GM08714 (cell line): ENCODE data around the gene LRRC26.
"Not testable (repeated sequence)": the region's sequence is repeated elsewhere in the genome, so short reads cannot be mapped to it uniquely, and the experiment has no call there.

ENCODE experiments used
- H3K4me3 ChIP-seq: fragments of 200-500 bp; sonication (Bioruptor generic); 2 replicates; pipeline ENCODE4 v1.5.1; 2014; ENCODE audit warnings: mild to moderate bottlenecking, low read length, inconsistent platforms
- ZNF274 ChIP-seq: IDR thresholded peaks from 2 replicates; pipeline ENCODE4 v1.6.1; 2012; ENCODE audit warnings: mild to moderate bottlenecking, low read depth, low read length

LRRC26 gene

DNA sequence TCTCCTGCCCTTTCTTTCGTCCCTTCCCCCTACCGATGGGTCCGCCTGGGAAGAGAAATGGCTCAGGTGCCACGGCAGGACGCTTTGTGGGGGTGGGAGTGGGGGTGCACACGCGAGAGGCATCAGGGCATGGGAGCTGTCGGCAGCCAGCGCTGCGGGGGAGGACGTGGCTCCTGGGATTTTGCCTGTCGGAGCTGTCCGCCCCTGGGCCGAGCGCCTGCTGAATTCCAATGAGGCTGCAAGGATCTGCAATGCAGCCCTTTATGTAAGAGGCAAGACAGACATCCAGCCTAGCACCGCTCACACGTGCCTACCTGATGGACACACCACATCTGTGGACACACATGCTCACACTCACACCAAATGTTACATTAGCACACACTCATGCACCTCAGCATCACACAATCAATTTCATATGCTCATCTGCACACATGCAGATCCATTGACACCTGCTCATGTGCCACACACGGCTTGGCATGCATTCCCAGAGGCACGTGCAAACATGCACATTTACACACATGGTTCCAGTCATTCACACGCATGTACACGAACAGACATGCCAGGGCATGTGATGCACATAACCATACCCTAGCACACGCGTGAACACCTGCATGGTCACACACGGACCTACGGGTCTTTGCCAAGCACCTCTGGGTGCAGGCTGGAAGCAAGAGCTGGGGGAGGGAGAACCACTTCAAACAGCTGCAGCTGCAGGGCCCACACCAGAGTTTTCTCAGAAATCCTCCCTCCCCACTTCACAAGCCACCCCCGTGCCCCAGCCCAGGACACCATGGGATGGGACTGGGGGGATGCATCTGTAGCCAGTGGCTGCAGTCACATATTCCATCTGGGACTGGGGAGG lies 29.5 kb downstream of the LRRC26 start:
- no peak for TF ChIP-seq ZNF274
- no peak overlapping the region for H3K4me3 ChIP-seq

DNA sequence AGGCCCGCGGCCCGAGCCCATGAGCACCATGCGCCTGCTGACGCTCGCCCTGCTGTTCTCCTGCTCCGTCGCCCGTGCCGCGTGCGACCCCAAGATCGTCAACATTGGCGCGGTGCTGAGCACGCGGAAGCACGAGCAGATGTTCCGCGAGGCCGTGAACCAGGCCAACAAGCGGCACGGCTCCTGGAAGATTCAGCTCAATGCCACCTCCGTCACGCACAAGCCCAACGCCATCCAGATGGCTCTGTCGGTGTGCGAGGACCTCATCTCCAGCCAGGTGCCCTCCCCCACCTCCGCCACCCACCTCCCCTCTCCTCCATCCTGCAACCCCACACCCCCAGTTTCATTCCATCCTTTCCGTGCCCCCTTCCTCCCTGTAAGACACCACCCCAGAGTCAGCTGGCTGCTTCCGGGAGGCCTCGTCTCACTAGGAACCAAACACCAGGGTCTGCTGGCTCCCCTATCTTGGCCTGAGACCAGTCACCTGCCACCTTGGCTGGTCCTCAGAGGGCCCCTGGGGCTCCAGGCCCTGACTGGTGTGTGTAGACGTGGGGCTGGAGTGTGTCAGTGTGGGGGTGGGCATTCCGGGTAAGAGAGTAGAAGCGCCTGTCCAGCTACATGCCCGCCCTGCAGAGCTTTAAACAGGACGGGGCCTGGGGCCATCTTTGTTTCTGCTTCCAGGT lies 30.2 kb downstream of the LRRC26 start:
- no peak for TF ChIP-seq ZNF274
- H3K4me3 ChIP-seq = no peak overlapping the region

DNA sequence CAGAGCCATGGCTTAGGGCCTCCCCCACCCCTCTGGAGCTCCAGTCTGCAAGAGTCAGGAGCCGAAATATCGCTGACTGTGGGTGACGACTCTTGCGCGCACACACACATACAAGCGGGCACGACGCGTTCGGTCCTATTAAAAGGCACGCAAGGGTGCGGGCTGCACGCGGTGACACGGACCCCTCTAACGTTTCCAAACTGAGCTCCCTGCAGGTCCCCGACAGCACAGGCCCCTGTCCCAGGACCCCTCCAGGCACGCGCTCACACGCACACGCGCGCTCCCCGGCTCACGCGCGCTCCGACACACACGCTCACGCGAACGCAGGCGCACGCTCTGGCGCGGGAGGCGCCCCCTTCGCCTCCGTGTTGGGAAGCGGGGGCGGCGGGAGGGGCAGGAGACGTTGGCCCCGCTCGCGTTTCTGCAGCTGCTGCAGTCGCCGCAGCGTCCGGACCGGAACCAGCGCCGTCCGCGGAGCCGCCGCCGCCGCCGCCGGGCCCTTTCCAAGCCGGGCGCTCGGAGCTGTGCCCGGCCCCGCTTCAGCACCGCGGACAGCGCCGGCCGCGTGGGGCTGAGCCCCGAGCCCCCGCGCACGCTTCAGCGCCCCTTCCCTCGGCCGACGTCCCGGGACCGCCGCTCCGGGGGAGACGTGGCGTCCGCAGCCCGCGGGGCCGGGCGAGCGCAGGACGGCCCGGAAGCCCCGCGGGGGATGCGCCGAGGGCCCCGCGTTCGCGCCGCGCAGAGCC lies 31.0 kb downstream of the LRRC26 start, which contains the start of gene GRIN1:
TSS of gene GRIN1 (plus strand) at position 433 of the 746 bp plus-strand sequence. CDS start 333 bp downstream, outside the sequence.
- TF ChIP-seq ZNF274 = no peak
- no peak within 1 kb of the TSS for H3K4me3 ChIP-seq

DNA sequence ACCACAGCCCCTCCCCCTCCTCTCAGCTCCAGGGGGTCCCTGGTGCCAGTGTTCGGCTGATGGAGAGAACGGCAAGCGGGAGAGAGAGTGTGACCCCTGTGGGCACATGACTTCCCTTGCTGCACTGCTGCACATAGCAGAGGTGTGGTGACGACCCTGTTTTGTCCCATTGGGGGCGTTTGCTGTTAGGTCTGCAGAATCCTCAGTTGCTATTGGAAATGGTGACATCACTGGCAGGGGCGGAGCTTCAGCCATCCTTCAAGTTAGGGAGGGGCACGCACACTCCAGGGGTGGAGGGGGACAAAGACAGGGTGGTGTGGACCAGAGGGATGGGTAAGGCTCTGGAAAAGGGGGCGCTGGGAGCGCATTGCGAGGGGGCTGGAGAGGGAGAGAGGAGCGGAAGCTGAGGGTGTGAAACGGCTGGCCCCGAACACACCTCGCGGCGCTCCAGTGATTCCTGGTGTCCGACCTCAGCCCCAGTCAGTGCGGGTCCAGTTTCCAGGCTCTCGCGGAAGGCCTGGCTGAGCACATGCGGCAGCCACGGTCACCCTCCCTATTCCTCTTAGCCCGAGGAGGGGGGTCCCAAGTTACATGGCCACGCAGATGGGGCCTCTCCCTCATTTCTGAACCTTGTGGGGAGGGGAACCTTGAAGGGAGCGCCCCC lies 31.7 kb downstream of the LRRC26 start:
- no peak overlapping the region for H3K4me3 ChIP-seq
- no peak for TF ChIP-seq ZNF274

DNA sequence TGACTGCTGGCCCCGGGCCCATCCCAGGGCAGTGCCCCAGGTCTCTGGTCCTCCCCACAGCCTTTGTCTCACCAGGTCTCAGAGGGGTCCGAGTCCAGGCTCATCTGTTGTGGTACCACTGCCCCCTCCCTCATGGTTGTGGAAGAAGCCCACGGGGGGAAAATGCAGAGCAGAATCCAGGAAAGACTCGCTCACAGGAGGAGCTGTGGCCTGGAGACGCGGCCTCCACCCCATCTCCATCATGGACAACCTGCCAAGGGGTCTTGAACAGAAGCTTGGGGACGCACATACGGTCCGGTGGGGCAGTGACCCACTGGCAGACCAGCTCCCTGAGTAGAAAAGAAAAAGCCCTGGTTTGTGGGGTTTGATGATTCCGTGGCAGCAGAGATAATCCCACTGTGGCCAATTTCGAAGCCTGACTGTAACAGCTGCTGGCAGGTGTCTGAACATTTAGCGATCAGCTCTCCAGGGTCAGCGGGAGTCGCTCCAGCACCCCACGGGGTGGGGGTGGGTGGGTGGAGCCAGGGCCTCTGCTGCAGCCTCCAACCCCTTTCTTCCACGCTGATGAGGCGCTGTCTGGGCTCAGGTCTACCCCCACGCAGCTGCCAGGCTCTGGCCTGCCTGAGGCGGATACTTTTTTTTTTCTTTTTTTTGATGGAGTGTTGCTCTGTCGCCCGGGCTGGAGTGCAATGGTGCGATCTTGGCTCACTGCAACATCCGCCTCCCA lies 32.8 kb downstream of the LRRC26 start:
- TF ChIP-seq ZNF274 = no peak
- H3K4me3 ChIP-seq = no peak overlapping the region

DNA sequence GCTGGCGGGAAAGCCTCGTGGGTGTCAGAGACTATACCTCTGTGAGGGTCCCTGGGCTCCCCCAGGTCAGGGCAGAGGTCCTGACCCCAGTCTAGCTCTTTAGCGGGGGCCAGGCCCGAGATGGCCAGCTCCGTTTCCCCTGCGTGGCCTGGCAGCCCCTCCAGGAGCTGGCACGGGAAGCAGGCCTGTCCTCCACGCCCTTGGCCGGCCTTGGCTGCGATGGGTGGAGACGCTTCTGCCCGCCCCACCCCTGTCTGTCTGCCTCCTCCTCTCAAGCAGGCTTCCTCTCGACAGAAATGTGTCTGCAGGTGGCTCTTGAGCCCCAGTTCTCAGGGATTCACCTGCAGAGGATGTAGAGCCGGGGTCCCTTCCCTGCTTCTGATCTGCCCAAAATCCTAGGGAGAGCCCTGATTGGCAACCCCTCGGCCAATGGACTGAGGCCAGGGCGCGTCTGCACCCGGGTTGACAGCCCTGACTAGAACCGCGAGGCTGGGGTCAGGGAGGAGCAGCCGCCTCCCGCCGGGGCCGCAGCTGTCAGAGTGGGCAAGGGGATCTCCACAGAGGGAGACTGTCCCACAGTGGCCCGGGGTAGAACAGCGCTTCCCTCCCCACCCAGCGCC lies 33.5 kb downstream of the LRRC26 start:
- no peak for TF ChIP-seq ZNF274
- H3K4me3 ChIP-seq = no peak overlapping the region

DNA sequence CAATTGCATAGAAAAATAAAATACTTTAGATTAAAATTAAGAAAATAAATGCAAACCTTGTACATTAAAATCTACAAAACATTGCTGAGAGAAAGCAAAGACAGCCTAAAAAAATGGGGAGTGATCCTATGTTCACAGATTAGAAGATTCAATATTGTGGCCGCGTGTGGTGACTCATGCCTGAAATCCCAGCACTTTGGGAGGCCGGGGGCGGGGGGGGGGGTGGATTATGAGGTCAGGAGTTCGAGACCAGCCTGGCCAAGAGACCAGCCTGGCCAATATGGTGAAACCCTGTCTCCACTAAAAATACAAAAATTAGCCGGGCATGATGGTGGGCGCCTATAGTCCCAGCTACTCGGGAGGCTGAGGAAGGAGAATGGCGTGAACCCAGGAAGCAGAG lies 34.7 kb downstream of the LRRC26 start:
- H3K4me3 ChIP-seq = not testable (repeated sequence)

DNA sequence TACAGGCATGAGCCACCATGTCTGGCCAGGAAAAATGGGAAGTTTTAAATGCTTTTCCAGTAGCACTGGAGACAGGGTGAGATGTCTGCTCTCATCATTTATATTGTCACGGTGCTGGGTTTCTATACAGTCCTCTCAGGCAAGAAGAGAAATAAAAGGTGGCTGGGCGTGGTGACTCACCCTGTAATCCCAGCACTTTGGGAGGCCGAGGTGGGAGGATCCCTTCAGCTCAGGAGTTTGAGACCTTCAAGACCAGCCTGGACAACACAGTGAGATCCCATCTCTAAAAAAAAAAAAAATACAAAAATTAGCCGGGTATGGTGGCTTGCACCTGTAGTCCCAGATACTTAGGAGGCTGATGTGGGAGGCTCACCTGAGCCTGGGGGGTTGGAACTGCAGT lies 35.7 kb downstream of the LRRC26 start:
- no peak for TF ChIP-seq ZNF274
- H3K4me3 ChIP-seq = no peak overlapping the region

DNA sequence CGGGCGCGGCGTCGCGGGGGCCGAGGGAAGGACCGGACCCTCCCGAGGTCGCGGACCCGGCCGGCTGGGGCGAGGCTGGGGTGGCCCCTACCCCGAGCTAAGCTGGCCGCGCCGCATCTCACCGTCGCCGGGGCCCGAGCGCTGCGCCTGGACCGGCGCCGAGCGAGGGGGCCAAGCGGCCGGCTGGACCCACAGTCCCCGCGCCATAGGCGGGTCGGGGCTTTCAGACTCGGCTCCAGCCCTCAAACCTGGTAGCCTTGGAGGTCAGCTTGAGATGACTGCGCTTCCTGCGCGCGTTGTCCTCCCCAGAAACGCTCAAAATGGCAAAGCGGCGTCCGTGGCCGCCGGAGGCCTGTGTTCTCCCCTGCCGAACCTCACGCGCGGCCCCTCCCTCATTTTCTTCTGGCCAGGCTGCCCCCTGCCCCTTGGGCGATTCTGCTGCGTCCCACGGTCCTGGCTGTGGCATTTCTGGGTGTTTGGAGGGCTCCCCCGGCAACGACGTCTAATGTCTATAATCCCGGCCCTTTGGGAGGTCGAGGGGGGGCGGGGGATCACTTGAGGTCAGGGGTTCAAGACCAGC lies 39.6 kb downstream of the LRRC26 start:
- TF ChIP-seq ZNF274 = no peak
- peak overlapping the region; percentile 64 for H3K4me3 ChIP-seq

DNA sequence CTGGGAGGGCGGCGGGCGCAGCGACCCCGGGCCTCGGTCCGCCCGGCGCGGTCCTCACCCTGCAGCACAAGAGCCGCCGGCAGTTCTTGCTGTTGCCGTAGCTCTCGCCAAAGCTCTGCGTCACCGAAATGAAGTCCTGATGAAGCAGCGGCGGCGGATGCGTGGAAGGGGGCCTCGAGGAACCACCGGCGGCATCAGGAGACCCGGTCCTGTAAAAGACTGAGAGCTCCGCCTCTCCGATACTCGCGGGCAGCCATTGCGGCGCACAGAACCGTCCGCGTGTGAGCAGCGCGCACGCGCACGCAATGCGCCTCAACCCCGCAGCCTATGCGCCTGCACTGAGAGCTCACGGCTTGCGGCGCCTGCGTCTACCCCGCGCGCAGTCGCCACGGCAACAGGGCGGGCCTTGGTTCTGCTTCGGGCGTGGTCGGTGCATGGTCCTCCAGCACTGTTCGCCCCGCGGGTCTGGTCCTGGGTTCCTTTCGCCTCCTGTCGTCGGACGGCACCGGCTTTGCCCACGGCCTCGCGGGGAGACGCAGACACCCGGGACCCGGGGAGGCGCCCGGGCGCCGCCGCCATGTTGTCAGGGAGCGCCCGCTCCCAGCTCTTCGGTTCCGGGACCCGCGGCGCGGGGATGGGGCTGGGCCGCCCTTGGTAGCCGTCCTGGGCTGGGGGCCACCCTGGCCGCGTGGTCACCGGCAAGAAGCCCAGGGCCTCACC lies 40.2 kb downstream of the LRRC26 start:
- TF ChIP-seq ZNF274 = no peak
- H3K4me3 ChIP-seq = peak overlapping the region; percentile 64

DNA sequence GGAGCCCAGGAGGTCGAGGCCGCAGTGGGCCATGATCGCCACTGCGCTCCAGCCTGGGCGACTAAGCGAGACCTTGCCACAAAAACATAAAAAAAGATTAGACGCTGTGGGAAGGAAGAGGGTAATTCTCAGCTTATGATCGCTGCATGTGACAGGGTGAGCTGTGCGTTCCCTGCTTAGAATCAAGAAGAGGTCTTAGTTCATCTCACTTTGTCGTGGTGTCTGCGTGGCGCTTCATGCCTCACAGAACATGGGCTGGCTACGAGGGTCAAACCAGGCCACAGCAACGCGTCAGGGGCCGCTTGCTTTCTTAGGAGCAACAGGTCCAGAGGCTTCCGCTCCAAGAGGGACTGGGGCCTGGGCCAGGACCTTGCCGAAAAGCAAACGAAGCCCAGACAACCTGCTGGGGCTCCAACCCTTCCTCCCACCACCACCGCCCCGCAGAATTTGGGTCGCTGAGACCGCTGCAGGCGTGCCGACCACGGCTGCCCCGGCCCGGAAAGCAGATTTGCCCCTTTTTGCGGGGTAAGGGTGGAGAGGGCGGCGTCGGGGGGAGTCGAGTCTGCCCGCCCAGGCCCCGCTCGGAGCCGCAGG lies 40.9 kb downstream of the LRRC26 start:
- H3K4me3 ChIP-seq = peak overlapping the region; percentile 64

DNA sequence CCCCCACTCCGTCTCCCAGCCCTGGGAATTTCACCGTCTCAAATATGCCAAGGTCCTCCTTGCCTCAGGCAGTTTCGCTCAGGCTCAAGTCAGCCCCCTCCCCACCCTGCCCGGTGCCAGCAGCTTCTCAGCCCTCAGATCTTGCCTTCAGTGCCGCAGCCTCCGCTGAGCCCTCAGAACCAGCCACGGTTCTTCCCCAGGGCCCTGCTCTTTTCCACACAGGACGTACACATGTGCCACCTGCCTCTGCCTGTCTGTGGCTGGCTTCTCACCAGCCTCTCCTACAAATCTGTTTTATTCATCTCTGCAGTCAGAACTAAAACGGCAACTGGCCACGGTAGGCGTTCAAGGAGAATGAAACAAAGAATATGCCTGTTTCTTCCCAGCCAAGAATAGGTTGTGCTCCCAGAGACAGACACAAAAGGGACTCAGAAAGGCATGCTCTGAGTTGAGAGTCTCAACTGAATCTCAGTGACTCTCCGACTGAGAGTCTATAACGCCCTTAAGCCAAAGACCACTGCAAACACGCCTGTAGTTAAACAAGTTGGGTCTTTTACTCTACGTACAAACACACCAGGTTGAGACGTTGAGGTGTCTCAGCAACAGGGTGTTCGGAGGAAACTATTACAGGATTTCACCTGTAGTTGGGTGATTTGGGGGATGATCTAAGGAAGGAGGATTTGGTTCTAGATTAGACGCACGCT lies 41.5 kb downstream of the LRRC26 start:
- peak overlapping the region; percentile 64; the same call in 1 of the 2 replicates for H3K4me3 ChIP-seq
- TF ChIP-seq ZNF274 = no peak

More for the DNA sequence above, 40.9 kb downstream of the LRRC26 start:
- no peak for TF ChIP-seq ZNF274
